ENCODE measurements around the gene TARM1.

Gene TARM1

GRCh38 chr19:54081032-54081431 is at the start of gene TARM1:
Gene TARM1, minus strand, starts transcription at chr19:54081365. Its CDS starts 25 bp downstream, at chr19:54081340.
- DNase-seq (ENCODE audit: low read depth in 2 of 2), result no peak

- no peak for DNase-seq (ENCODE audit: low read depth in 2 of 2)
Measured at GRCh38 chr19:54129617-54129996, 48.4 kb upstream of the TARM1 start.

GRCh38 chr19:54128796-54129616 is 47.8 kb upstream of the TARM1 start:
- DNase-seq (ENCODE audit: low read depth in 2 of 2), result no peak

GRCh38 chr19:54128441-54128725 is 47.2 kb upstream of the TARM1 start:
- no peak for DNase-seq (ENCODE audit: low read depth in 2 of 2)

- DNase-seq (ENCODE audit: low read depth in 2 of 2), result no peak
Measured at GRCh38 chr19:54127688-54128440, 46.7 kb upstream of the TARM1 start.

- DNase-seq (ENCODE audit: low read depth in 2 of 2), result no peak
Measured at GRCh38 chr19:54125713-54126112, 44.5 kb upstream of the TARM1 start.

GRCh38 chr19:54124393-54124792 is 43.2 kb upstream of the TARM1 start:
- DNase-seq (ENCODE audit: low read depth in 2 of 2), result no peak

- no peak for DNase-seq (ENCODE audit: low read depth in 2 of 2)
Measured at GRCh38 chr19:54123682-54124081, 42.5 kb upstream of the TARM1 start.

GRCh38 chr19:54121259-54121658 is 40.1 kb upstream of the TARM1 start:
- no peak for DNase-seq (ENCODE audit: low read depth in 2 of 2)

- peak; percentile 86 to 94 for DNase-seq (ENCODE audit: low read depth in 2 of 2)
Measured at GRCh38 chr19:54115109-54116063, 34.2 kb upstream of the TARM1 start, which contains the start of the genes PRPF31 and TFPT. Gene PRPF31, plus strand, starts transcription at chr19:54115754. Its CDS starts 2,525 bp downstream, at chr19:54118279. Gene TFPT, minus strand, starts transcription at chr19:54115657. Its CDS starts 388 bp downstream, at chr19:54115269.

GRCh38 chr19:54114340-54115108 is 33.4 kb upstream of the TARM1 start:
- no peak for DNase-seq (ENCODE audit: low read depth in 2 of 2)

GRCh38 chr19:54109651-54110050 is 28.5 kb upstream of the TARM1 start:
- no peak for DNase-seq (ENCODE audit: low read depth in 2 of 2)

- DNase-seq (ENCODE audit: low read depth in 2 of 2), result no peak
Measured at GRCh38 chr19:54108496-54108895, 27.3 kb upstream of the TARM1 start.

- no peak for DNase-seq (ENCODE audit: low read depth in 2 of 2)
Measured at GRCh38 chr19:54107876-54108490, 26.8 kb upstream of the TARM1 start.

- no peak for DNase-seq (ENCODE audit: low read depth in 2 of 2)
Measured at GRCh38 chr19:54106716-54107115, 25.6 kb upstream of the TARM1 start.

- no peak for DNase-seq (ENCODE audit: low read depth in 2 of 2)
Measured at GRCh38 chr19:54105796-54106195, 24.6 kb upstream of the TARM1 start.

GRCh38 chr19:54104998-54105715 is 24.0 kb upstream of the TARM1 start:
- no peak for DNase-seq (ENCODE audit: low read depth in 2 of 2)

GRCh38 chr19:54102421-54103169 is 21.4 kb upstream of the TARM1 start, which contains the start of gene NDUFA3:
Gene NDUFA3, plus strand, starts transcription at chr19:54102855. Its CDS starts 24 bp downstream, at chr19:54102879.
- peak; percentile 91 to 95 for DNase-seq (ENCODE audit: low read depth in 2 of 2)

- DNase-seq (ENCODE audit: low read depth in 2 of 2), result no peak
Measured at GRCh38 chr19:54100561-54100960, 19.4 kb upstream of the TARM1 start, which contains the start of gene OSCAR. Gene OSCAR, minus strand, starts transcription at chr19:54100803. Its CDS starts 11 bp downstream, at chr19:54100792.
